Activated naive CD4-positive, alpha-beta T cell treated with anti-CD3 and anti-CD28 coated beads for 36 hours (primary cell): ENCODE results near the gene BTG4. TPM values are rescaled to one million over a fixed set of nuclear protein-coding genes. Genes with fewer than 3 reads are reported as not detected.

Source experiments
- CTCF ChIA-PET: fragments of 350-600 bp; sonication (Branson Sonifier 250); formaldehyde crosslinking; loops from one replicate; lab custom pipeline; 2021; ENCODE audit warnings: antibody characterized with exemption; lab: Charles Lee
- DNase-seq: peaks from one replicate; pipeline ENCODE4 v3.0.0-alpha.2; 2020
- H3K27ac Mint-ChIP-seq: one replicate; pipeline ENCODE4 v1.8.0; 2021; ENCODE audit warnings: mild to moderate bottlenecking, mixed read lengths
- H3K27me3 Mint-ChIP-seq: one replicate; pipeline ENCODE4 v1.8.0; 2021; ENCODE audit warnings: low read depth, mixed read lengths
- H3K36me3 Mint-ChIP-seq: one replicate; pipeline ENCODE4 v1.8.0; 2021; ENCODE audit warnings: low read depth, mixed read lengths
- H3K4me1 Mint-ChIP-seq: one replicate; pipeline ENCODE4 v1.8.0; 2021; ENCODE audit warnings: low read depth, mixed read lengths
- H3K4me3 Mint-ChIP-seq: one replicate; pipeline ENCODE4 v1.8.0; 2021; ENCODE audit warnings: mild to moderate bottlenecking, moderate library complexity, mixed read lengths
- H3K9me3 Mint-ChIP-seq: one replicate; pipeline ENCODE4 v1.8.0; 2021; ENCODE audit warnings: mixed read lengths
- intact Hi-C: fragments of 100-400 bp; cut with micrococcal nuclease; formaldehyde crosslinking; loops from one replicate; pipeline ENCODE4 v1.15.1; 2023
- microRNA-seq: library from miRNA; unstranded; fragments of <30 nt; microRNA quantifications from one replicate; pipeline ENCODE4 v1.2.0, GENCODE V29; 2022; ENCODE audit warnings: borderline microRNAs expressed, borderline replicate concordance
- total RNA-seq, 2 experiments: library from RNA; stranded (reverse); gene quantifications; one replicate each; pipeline ENCODE4 v1.2.3, GENCODE V29; 2021

BTG4 gene
- total RNA-seq, 2 experiments from 2014 or later = not detected

DNA sequence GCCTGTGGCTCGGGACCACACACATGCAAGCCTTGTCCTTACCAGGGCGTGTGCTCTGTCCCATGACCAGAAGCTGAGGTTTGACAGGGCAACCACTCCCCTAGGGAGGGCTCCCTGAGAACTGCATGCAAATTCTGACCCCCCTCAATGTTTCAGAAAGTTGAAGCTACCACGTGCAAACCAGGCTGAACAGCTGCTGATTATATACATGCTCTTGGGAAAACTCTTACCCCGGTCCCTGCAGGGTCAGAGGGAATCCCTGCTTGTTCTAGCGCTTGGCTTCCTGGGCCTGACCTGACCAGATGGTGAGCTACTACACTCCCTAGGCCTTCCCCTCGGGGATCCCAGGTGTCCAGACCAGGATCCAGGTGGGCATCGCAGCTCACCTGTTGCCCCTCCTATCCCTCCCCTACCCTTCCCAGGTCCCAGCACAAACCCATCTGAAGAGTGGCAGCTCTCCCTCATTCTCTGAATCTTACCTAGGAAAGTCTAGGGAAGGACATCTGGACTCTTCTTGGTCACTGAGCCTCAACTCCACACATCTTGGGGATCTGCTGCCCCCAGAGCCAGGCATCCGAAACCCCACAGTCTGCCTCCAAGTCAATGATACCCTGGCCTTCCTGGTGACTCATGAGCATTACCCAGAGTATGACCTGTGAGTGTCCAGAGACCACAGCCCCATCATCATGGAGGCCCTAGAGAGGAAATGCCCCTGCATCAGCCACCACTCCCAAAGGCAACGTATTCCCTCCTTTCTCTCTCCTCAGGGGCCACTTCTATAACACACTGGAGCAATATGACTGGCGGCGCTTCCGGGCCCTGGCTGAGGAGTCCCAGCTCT is 61.5 kb downstream of the BTG4 start:
- Mint-ChIP-seq H3K4me3 (no peak overlapping the region), H3K27ac (no peak overlapping the region), H3K36me3 (no peaks in the 10 kb centered on the region), H3K4me1 (peaks cover 14% of the 10 kb centered on the region), H3K9me3 (no peaks in the 10 kb centered on the region), H3K27me3 (no peaks in the 10 kb centered on the region)
- CTCF ChIA-PET = interaction anchor here (1.7 to 2.6 kb wide), 2 partner anchors 22 to 24 kb away, joined by 3 to 7 read pairs; no protein-coding TSS in a partner anchor
- intact Hi-C loops = no loop called here
- DNase-seq = no peak

DNA sequence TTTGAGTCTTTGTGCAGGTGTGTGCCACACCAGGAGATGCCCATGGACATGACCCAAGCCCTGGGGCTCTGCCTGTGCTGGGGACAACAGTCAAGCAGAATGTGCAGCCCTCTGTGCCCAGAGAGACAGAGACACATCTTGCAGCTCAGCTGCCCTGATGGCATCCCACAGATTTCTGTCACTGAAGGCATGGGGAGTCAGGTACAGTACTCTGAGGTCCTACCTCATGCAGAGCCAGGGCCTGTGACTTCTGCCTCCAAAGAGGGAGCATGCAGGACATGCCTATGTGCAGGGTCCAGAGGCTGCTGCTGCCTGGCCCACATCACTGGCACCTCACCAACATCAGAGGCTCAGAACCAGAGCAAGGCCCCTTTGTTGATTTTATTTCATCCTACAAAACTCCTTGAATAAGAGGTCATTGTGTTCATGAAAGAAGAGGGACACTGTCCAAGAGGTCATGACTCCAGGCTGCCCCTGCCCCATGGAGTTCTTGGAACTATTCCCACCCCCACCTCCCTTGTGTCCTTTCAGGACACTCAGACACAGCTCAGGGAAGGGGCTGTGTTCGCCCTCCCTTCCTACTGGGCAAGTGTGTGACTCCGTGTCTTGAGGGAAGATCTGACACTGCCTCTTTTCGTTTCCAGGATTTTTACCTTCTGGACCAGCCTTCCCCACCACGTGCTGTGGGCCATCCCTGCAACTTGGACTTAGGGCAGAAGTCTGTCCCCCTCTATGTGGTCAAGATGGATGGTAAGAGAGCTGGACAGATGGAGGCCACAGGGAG is 62.3 kb downstream of the BTG4 start:
- no peaks in the 10 kb centered on the region for H3K36me3 Mint-ChIP-seq
- H3K4me1 Mint-ChIP-seq = peaks cover 14% of the 10 kb centered on the region
- intact Hi-C loops = loop anchor here (10.0 kb wide), 1 partner anchor 1245 kb away; no protein-coding TSS in a partner anchor
- DNase-seq = no peak
- CTCF ChIA-PET = interaction anchor here (0.8 to 2.6 kb wide), 3 partner anchors 21 to 167 kb away, joined by 3 to 7 read pairs (median 4); no protein-coding TSS in a partner anchor
- no peak overlapping the region for H3K27ac Mint-ChIP-seq
- no peaks in the 10 kb centered on the region for H3K9me3 Mint-ChIP-seq
- no peaks in the 10 kb centered on the region for H3K27me3 Mint-ChIP-seq
- H3K4me3 Mint-ChIP-seq = no peak overlapping the region

GRCh38 chr11:111448831-111449557 is 63.2 kb downstream of the BTG4 start:
- DNase-seq = no peak
- Mint-ChIP-seq H3K9me3 (no peaks in the 10 kb centered on the region), H3K36me3 (no peaks in the 10 kb centered on the region), H3K4me1 (peaks cover 14% of the 10 kb centered on the region), H3K27me3 (no peaks in the 10 kb centered on the region), H3K27ac (no peak overlapping the region), H3K4me3 (no peak overlapping the region)
- intact Hi-C loops = loop anchor here (10.0 kb wide), 1 partner anchor 1244 kb away; no protein-coding TSS in a partner anchor
- CTCF ChIA-PET = interaction anchor here (0.8 to 4.0 kb wide), 2 partner anchors 166 kb away, joined by 4 to 51 read pairs; no protein-coding TSS in a partner anchor

- no peak for DNase-seq
- H3K4me1 Mint-ChIP-seq = peaks cover 14% of the 10 kb centered on the region
- H3K27me3 Mint-ChIP-seq = no peaks in the 10 kb centered on the region
- no peak overlapping the region for H3K27ac Mint-ChIP-seq
- no peak overlapping the region for H3K4me3 Mint-ChIP-seq
- intact Hi-C loops = loop anchor here (10.0 kb wide), 1 partner anchor 1244 kb away; no protein-coding TSS in a partner anchor
- no peaks in the 10 kb centered on the region for H3K36me3 Mint-ChIP-seq
- CTCF ChIA-PET = interaction anchor here (2.5 to 4.0 kb wide), 2 partner anchors 16 to 165 kb away, joined by 12 to 51 read pairs; no protein-coding TSS in a partner anchor
- H3K9me3 Mint-ChIP-seq = no peaks in the 10 kb centered on the region
Observed at GRCh38 chr11:111448414-111448813, 63.8 kb downstream of the BTG4 start.

GRCh38 chr11:111447931-111448330 is 64.3 kb downstream of the BTG4 start:
- Mint-ChIP-seq H3K27me3 (no peaks in the 10 kb centered on the region), H3K27ac (no peak overlapping the region), H3K9me3 (no peaks in the 10 kb centered on the region), H3K4me3 (no peak overlapping the region), H3K36me3 (no peaks in the 10 kb centered on the region), H3K4me1 (peaks cover 14% of the 10 kb centered on the region)
- DNase-seq = no peak
- intact Hi-C loops = loop anchor here (2.0 to 10.0 kb wide), 2 partner anchors 19 to 1243 kb away; no protein-coding TSS in a partner anchor
- CTCF ChIA-PET = interaction anchor here (0.6 to 4.0 kb wide), 7 partner anchors 11 to 313 kb away, joined by 3 to 51 read pairs (median 3); no protein-coding TSS in a partner anchor

DNA sequence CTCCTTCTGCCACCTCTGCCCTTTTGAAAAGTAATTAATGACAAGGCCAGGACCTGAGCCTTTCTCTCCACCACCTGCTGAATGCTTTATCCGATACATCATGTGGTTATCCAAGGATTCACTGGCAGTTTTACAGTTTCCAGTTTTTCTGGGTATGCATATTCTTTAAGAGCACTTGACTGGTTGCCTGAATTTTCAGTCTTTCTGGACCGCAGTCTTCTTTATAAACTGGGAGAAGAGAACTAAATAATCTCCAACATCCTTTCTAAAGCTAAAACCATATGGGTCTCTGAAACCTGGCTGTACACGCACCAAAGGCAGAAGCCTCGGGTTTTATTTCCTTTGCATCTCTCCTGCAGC is 65.1 kb downstream of the BTG4 start:
- no peak for DNase-seq
- intact Hi-C loops = loop anchor here (2.0 to 10.0 kb wide), 2 partner anchors 18 to 1242 kb away; no protein-coding TSS in a partner anchor
- H3K36me3 Mint-ChIP-seq = no peaks in the 10 kb centered on the region
- H3K27ac Mint-ChIP-seq = no peak overlapping the region
- H3K9me3 Mint-ChIP-seq = no peaks in the 10 kb centered on the region
- no peak overlapping the region for H3K4me3 Mint-ChIP-seq
- H3K27me3 Mint-ChIP-seq = no peaks in the 10 kb centered on the region
- CTCF ChIA-PET = interaction anchor here (0.7 to 4.0 kb wide), 18 partner anchors 8 to 314 kb away, joined by 3 to 51 read pairs (median 6); partner anchors contain the start of genes HOATZ and POU2AF1
- peaks cover 14% of the 10 kb centered on the region for H3K4me1 Mint-ChIP-seq

GRCh38 chr11:111446404-111447111 is 65.6 kb downstream of the BTG4 start:
- Mint-ChIP-seq H3K9me3 (no peaks in the 10 kb centered on the region), H3K27ac (no peak overlapping the region), H3K4me1 (peaks cover 16% of the 10 kb centered on the region), H3K27me3 (no peaks in the 10 kb centered on the region), H3K36me3 (no peaks in the 10 kb centered on the region), H3K4me3 (no peak overlapping the region)
- DNase-seq = peak; percentile 87
- CTCF ChIA-PET = interaction anchor here (0.5 to 4.0 kb wide), 24 partner anchors 9 to 314 kb away, joined by 3 to 51 read pairs (median 4); partner anchors contain the start of genes HOATZ and POU2AF1
- intact Hi-C loops = loop anchor here (1.0 to 10.0 kb wide), 4 partner anchors 10 to 1242 kb away; no protein-coding TSS in a partner anchor

DNA sequence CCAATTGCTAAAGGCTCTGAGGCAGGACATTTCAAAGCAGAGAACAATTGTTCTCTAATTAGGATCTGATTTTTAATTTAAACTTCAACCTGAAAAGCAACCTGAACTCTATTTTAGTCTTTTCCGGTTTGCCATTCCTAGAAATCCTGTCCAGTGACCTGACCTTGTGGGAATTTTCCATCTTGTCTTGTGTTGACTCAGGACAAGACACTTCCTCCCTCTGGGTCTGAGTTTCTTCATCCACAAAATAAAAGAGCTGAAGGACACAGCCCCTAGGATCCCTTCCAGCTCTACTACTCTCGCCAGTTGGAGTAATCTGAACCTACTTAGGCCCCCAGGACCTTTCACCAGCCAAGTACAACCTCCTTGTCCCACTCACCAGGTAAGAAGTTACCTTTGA is 66.6 kb downstream of the BTG4 start:
- intact Hi-C loops = loop anchor here (10.0 kb wide), 1 partner anchor 1241 kb away; no protein-coding TSS in a partner anchor
- peaks cover 20% of the 10 kb centered on the region for H3K4me1 Mint-ChIP-seq
- no peak overlapping the region for H3K4me3 Mint-ChIP-seq
- no peaks in the 10 kb centered on the region for H3K36me3 Mint-ChIP-seq
- DNase-seq = no peak
- no peaks in the 10 kb centered on the region for H3K9me3 Mint-ChIP-seq
- H3K27me3 Mint-ChIP-seq = no peaks in the 10 kb centered on the region
- CTCF ChIA-PET = interaction anchor here (0.5 to 4.0 kb wide), 12 partner anchors 9 to 163 kb away, joined by 3 to 51 read pairs (median 7); partner anchors contain the start of gene HOATZ
- H3K27ac Mint-ChIP-seq = no peak overlapping the region

Small RNA genes lying within 50 kb of the gene (microRNA-seq; reads per million reads assigned to microRNA genes)
- gene MIR34B (2.7 reads per million), gene MIR34C (37.3 reads per million, percentile 46 among the genes with 10 or more reads in this experiment)

Other genes starting within 250 kb of the BTG4 start
- not detected for gene POU2AF3, start 213.8 kb downstream of the BTG4 start, total RNA-seq
- gene POU2AF1, start 133.1 kb downstream of the BTG4 start, total RNA-seq = under 1 TPM; 0.48 to 0.62 TPM
- not detected for gene HOATZ, start 2.4 kb upstream of the BTG4 start, total RNA-seq
- gene LAYN, start 28.3 kb upstream of the BTG4 start, total RNA-seq = 1 to 10 TPM; 3.5 to 4.1 TPM
- 1 to 10 TPM; 3.5 to 3.8 TPM for gene SIK2, start 90.1 kb upstream of the BTG4 start, total RNA-seq